HG03196 (cell line): ENCODE data around the gene ZBTB4.
"Not testable (repeated sequence)": the region's sequence is repeated elsewhere in the genome, so short reads cannot be mapped to it uniquely, and the experiment has no call there.

Experiments used
- ATAC-seq: cut with Tn5 transposase; IDR thresholded peaks from one replicate; pipeline ENCODE4 v1.9.1; 2021; ENCODE audit not compliant: unreplicated experiment

ZBTB4 gene

DNA sequence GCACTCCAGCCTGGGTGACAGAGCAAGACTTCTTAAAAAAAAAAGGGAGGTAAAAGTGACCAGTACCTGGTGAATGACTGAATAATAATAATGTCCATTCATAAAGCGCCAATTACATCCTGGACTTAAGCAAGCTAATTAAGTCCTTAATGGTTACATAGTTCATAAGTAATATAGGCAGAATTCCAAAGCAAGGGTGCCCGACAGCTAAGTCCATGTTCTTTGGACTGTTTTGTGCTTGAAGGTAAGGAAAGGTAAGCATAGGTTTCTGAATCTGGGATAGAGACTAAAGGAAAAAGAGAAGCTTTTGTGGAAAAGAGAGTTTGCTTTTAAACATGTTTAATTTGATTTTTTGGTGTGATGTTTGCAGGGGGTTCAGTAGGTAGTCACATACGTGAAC is 14.5 kb upstream of the ZBTB4 start:
- no peak for ATAC-seq

DNA sequence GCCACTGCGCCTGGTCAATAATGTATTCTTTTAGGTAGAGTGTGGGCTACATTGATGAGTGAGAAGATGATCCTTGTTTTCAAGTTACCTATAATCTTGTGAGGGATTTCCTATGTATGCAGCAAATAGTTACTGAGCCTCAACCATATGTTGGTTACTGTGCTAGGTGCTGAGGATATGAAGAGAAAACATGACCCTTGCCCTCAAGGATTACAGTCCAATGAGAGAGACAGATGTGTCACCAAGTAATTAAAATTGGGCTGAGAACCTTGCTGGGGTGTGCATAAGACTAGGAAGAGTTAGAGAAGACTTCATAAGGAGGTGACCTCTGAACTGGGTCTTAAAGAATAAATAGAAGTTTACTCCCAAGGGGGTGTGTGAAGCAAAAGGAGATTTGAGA is 12.2 kb upstream of the ZBTB4 start:
- no peak for ATAC-seq

DNA sequence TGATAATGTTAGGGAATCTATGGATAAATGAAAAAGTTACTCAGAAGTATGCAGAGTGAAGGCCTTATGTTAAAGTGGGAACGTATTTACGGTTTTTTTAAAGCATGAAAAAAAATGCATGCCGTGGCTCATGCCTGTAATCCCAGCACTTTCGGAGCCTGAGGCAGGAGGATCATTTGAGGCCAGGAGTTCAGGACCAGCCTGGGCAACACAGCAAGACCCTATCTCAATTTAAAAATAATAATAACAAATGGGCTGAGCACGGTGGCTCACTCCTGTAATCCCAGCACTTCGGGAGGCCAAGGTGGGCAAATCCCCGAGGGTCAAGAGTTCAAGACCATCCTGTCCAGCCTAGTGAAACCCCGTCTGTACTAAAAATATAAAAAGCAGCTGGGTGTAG is 10.7 kb upstream of the ZBTB4 start:
- ATAC-seq: no peak

DNA sequence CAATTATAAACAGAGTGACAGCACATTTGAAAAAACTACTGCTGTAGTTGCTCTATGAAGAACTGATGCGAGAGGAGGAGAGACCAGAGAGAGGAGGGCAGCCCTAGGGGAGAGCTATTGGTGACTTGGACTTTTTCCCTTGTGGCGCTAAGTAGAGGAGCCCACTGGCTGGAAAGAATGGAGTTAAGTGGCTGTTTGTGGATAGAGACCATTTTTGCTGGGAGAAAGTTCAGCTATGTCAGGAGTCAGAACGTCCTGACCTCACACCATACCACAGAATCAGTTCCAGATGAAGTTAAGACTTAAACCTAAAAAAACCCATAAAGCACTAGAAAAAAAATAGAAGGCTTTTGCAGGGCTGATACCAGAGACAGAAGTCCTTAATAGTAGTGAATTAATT is 6.8 kb upstream of the ZBTB4 start:
- no peak for ATAC-seq

DNA sequence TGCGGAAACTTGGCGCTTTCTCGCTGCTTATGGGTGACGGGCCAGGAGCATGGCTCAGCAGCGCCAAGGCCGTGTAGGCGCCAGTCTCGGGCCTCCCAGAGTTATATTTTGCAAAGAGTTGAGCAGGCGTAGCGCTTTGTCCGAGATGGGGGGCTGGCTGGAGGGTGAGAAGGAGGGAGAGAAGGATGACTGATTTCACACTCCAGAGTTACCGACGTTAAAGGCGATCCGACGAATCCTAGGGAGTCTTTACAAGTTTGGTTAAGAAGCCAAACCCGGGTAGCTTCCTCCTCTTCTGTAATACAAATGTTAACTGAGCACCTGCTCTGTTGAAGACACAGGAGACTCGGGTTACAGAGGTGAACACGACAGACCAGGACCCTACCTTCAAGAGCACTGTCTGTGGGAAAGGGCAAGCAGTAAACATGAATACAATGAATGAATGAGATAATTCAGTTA is 5.5 kb upstream of the ZBTB4 start:
- no peak for ATAC-seq

DNA sequence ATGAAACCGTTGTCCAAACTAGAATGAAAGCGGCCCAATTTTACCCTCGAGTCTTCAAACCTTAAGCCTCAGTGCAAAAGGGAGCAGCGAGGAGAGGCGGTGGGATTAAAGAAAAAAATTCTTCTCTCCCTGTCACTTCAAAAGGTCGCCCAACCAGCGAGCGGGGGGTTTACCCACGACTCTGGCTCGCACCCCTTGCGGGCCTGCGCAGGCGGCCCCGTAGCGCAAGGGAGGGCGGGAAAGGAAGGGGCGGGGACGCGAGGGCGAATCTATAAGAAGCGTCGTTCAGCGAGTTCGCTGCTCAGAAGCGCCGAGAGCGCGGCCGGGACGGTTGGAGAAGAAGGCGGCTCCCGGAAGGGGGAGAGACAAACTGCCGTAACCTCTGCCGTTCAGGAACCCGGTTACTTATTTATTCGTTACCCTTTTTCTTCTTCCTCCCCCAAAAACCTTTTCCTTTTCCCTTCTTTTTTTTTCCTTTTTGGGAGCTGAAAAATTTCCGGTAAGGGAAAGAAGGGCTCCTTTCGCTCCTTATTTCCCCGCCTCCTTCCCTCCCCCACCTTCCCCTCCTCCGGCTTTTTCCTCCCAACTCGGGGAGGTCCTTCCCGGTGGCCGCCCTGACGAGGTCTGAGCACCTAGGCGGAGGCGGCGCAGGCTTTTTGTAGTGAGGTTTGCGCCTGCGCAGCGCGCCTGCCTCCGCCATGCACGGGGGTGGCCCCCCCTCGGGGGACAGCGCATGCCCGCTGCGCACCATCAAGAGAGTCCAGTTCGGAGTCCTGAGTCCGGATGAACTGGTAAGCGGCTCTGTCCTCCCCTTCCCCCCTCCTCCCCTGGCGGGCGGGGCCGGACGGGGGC is 4.9 kb upstream of the ZBTB4 start, which contains the start of gene POLR2A:
Gene POLR2A, plus strand, starts transcription at position 300 of the 852 bp plus-strand sequence.
- peak; percentile 62 for ATAC-seq

DNA sequence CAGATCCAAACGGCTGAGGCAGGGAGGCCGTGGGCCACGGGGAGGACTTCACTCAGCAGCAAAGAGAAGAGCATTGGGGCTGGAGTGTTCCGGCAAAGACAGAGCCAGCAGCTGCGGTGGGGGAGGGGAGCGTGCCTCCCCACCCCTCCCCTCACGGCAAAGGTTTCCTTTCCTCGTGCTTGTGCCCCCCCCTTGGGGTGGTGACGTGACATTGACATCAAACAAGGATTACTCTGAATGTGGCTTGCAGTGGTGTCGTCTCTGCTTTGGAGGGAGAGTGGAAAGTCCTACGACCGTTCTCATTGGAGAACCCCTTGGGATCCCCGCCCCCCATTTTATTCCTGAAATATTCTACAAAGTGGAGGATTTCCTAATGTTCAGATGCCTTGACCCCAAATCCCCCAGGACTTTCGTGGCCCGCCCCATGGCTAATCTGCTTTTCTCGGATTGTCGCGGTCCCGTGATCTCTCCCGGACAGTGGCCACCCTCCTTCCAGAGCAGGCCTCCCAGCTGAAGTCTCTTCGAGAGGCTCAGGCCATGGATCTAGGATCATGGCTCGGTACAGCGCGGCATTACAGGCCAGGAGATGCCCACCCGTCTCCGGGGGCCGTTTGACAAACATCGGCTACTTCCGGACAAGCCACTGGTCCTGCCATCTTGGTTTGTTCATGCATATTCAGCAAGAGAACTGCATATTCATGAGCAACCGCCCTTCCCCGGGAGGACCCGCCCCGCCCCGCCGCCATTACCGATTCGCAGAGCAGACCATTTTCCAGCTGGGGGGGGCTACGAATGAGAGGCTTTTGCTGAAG is 4.0 kb upstream of the ZBTB4 start:
- peak; percentile 25 for ATAC-seq

DNA sequence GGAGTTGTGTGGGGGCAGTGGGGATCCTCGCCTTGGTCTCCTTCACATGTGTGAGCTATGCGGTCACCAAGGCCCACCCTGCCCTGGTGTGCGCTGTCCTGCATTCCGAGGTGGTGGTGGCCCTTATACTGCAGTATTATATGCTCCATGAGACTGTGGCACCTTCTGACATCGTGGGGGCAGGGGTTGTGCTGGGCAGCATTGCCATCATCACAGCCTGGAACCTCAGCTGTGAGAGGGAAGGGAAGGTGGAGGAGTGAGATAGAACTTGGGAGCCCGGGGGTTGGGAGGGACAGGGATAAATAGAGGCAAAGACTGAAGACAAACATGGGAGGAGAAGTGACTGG is 3.3 kb upstream of the ZBTB4 start:
- ATAC-seq: not testable (repeated sequence)

DNA sequence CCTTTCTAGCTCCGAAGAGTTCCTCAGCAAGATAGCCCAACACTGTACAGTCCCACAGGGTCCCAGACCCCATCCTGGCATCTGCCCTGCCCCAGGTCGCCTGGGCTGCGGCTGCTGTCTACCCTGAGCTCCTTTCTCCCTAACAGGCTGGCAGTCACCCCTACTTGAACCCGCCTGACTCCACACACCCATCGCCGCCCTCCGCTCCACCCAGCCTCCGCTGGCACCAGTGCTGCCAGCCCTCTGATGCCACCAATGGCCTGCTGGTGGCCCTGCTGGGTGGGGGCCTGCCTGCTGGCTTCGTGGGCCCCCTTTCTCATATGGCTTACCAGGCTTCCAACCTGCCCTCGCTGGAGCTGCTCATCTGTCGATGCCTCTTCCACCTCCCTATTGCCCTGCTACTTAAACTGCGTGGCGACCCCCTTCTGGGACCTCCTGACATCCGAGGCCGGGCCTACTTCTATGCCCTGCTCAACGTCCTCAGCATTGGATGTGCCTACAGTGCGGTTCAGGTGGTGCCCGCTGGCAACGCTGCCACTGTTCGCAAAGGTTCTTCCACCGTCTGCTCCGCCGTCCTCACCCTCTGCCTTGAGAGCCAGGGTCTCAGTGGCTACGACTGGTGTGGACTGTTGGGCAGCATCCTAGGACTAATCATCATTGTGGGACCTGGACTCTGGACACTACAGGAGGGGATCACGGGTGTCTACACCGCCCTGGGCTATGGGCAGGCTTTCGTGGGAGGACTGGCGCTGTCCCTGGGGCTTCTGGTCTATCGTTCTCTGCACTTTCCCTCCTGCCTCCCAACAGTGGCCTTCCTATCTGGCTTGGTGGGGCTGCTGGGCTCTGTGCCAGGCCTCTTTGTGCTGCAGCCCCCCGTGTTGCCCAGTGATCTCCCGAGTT is 2.7 kb upstream of the ZBTB4 start:
- not testable (repeated sequence) for ATAC-seq

DNA sequence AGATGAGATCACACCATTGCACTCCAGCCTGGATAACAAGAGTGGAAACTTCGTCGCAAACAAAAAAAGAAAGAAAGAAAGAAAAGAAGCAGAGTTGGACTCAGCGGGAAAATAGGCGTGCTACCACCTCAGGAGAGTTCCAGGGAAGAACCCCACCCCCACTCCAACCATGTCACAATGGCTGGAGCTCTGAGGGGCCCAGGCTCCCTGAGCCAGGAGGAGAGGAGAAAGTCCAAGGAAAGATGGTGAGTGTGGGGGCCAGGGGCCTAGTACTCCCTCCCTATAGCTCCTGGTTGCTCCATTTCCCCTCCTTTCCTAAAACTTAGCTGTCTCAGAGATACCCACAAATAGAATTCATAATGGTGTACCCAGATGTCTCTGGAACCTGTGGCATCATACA is 1.8 kb upstream of the ZBTB4 start, which contains the start of gene SLC35G6:
Gene SLC35G6, plus strand, starts transcription at position 172 of the 400 bp plus-strand sequence. Its CDS starts 71 bp downstream, at position 243.
- ATAC-seq: not testable (repeated sequence)

DNA sequence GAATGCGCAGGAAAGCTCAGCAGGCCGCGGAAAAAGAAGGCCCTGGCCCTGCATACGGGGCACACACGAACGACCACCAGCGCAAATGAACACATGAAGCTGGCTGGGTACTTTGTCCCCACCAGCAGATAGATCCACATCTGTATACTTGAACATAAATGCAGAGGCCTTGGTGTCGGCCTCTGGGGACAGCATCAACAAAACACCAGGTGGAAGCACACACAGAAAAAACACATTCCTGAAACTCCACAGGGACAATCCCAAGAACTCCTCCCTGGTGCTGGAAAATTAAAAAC is 606 bp upstream of the ZBTB4 start:
- no peak for ATAC-seq

DNA sequence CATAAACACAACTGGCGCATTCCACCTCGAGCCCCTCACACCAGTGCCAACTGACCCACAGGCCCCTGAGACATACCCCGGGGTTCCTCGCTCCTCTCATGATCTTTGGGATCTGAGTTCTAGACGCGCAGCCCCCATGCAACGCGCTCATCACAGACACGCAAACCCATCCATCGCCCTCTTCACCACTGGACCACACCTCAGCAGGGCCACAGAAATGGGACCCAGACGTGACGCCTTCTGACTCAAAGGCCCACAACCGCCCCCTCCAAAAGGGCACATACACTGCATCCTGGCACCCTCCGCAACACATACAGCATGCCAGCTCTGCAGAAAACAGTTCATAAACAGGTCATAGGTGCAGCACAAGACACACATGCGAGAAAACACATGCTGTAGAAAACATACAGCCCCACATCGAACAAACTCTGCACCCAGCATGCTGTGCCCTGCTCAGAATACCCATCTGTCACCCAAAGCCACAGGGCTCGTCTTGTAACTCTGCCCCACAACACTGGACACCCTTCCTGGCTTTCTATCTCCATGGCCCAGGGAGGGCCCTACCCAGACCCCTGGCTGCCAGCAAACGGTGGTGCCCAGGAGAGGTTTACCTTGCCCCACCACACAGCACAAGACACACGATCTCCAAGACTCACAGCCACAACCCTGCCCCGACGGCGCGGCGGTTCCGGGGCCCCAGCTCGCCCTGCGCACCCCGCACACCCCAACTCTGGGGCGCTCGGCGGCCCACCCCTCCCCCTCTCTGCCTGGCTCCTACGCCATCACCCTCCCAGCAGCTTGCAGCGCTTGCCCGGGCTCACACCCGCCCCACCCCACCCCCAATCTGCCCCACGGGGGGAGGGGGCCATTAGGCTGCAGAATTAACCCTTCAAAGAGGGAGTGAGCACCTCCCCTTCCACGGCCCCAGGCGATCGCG is 887 bp downstream of the ZBTB4 start:
- no peak for ATAC-seq

DNA sequence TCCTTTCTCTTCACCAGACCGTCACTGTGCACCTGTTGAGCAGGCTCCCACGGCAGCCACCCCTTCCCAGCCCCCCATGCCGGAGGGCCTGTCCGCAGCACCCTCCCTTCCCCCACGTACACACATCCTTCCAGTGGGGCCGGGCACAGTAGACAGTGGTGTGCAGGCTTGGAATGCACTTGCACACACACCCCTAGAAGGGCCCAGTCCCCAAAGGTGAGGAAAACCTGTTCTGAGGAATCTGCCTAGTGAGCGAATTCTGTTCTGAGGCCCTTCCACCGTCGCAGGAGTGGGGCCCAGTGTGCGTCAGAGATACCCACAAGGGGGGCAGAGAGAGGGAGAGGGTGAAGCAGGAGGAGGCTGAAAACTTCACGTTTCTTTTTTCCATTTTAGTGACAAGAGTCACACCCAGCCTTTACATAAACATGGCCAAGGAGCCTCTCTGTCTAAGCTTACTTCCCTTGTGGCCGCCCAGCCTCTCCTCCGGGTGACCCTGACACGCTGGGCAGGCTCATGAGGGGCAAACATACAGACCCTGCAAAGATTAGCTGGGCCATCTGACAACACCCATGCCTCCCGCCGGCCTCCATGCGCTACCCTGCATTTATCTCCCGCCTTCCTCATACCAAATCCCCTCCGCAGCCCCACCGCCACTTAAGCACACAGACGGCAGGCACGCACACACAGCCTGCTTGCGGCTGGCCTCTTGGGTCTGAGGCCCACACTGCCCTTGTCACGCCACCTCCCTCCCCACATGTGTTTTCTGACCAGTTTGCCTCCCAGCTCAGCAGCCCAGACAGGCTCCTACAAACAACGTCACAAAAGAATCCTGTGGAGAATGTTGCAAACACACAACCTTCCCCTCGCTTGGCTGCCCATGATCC is 1.8 kb downstream of the ZBTB4 start:
- ATAC-seq: no peak

DNA sequence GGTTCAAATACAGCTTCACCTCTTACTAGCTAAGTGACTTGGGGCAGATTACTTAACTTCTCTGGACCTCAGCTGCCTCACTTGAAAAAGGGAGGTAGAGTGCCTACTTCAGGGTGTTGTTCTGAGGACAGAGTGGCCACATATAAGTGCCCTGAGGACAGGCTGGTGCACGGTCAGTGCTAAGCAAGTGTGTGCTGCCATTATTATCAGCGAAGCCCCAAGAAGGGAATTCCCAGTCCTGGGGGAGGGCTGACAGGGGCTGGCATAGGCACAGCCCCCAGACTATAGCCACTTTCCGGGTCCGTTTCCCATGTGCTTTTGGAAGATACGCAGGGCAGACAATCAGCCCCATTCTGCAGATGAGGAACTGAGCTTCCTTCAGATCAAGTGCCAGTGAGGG is 2.5 kb downstream of the ZBTB4 start:
- ATAC-seq: no peak

DNA sequence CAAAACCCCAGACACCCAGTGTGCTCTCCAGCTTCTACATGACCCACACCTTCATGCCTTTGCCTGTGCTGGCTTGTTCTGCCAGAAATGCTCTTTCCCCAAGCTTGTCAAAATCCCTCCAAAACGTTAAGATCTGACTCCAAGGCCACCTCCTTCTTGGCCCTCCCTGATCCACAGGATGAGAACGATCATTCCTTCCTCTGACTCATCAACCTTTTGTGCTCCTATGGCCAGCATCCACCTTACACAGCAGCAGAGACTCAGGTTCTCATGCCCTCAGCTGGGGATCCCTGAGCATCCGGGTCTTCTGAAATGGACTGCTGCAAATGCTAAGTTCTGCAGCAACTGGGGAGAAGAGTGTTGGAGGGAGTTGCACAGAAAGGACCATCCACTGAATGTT is 2.9 kb downstream of the ZBTB4 start:
- ATAC-seq: no peak

DNA sequence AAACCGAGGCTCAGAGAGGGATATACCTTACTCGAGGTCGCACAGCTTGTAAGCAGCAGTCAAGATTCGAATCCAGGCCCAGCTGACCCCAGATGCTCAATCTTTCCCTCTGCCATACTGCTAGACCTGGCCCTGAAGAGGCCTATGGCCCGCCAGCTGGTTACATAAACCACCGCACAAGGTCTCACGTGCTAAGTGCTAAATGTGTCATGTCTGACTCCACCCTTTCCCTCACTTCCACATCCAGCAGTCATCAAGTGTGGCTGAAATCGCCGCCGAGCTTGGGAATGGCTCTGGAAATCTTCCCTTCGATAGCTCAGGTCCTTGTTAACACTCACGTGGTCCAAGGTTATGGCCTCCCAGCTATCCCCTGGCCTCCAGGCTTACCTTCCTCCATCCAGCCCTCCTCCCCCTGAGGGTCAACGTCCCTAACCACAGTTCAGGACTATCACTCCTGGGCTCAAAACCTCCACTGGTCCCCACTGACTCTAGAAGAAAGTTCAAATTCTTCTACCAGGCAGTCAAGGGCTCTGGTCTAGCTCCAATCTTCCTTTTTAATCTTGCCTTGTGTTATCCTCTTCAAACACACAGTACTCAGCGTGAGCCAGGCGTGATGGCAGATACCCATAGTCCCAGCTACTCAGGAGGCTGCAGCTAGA is 3.5 kb downstream of the ZBTB4 start:
- no peak for ATAC-seq

DNA sequence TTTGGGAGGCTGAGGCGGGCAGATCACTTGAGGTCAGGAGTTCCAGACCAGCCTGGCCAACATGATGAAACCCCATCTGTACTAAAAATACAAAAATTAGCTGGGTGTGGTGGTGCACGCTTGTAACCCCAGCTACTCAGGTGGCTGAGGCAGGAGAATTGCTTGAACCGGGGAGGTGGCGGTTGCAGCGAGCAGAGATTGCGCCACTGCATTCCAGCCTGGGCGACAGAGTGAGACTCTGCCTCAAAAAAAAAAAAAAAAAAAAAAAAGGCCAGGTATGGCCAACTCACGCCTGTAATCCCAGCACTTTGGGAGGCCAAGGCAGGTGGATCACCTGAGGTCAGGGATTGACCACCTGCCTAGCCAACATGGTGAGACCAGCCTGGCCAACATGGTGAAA is 4.7 kb downstream of the ZBTB4 start:
- not testable (repeated sequence) for ATAC-seq

DNA sequence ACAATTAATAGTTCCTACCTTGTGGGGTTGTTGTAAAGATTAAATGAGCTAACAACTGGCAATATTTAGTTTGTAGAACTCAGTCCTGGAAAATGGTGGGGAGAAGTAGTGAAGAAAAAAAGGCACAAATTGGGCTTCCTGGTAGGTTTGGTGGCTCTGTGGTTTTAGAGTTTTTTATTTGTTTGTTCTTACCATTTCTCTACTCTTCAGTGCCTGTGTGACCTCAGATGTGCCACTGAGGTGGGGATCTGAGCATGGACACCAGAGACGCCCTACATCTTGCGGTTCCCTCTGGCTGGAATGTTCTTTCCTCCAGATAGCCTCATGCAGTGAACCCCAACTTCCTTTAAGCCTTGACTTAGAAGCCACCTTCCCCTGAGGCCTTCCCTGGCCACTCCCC is 7.7 kb downstream of the ZBTB4 start:
- no peak for ATAC-seq
